ENCODE data around the gene HLF.

The HLF gene

GRCh38 chr17:55254375-55254774 is 10.4 kb upstream of the HLF start:
- no peak for DNase-seq (ENCODE audit: low read depth in 2 of 2)

GRCh38 chr17:55258578-55259135 is 6.1 kb upstream of the HLF start:
- DNase-seq (ENCODE audit: low read depth in 2 of 2), result no peak

- no peak for DNase-seq (ENCODE audit: low read depth in 2 of 2)
Measured at GRCh38 chr17:55259684-55260111, 5.1 kb upstream of the HLF start.

DNA sequence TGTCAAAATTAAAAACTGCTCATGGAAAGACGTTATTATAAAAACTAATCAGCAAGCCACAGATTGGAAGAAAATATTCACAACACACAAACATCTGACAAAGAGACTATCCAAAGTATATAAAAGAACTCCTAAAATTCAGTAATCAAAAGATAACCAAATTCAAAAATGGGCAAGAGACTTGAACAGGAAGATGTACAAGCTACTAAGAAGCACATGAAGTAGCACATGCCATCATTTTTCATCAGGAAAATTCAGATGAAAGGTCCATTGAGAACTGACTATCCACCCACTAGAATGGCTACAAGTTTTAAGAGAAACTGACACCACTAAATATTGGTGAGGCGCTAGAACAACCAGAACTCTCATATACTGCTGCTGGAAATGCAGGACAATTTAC is 3.4 kb upstream of the HLF start:
- DNase-seq (ENCODE audit: low read depth in 2 of 2), result no peak

DNA sequence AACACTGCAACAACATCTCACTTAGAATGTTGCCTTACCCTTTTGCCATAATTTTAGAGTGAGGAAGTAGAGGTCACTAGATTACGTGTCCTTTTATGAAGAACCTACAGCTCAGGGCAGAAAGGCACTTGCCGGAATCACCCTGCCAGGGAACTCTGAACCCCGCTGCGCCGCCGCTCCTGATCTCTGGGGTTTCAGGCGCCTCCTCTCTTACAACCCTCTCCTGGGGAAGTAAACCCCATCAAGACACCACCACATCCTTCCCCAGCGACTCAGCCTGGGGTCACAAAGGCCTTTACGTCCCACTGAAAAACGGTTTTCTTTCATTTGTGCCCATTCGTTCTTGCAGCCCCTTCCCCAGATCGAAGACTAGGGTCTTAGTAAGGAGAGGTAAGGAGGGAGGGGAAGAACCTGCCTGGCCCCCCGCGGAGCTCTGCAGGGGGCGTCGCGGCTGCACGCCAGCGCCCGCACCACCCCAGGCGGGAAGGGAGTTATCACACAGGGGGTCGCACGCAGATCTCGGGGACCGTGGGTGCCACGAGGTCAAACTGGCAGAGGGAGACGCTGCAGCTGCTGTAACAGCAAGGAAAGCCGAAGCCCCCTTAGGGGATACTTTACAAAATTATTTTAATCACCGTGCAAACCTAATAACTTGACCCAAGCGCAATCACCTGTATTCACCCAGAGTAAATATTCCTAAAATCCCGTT is 1.0 kb upstream of the HLF start:
- no peak for DNase-seq (ENCODE audit: low read depth in 2 of 2)

- DNase-seq (ENCODE audit: low read depth in 2 of 2), result no peak
Measured at GRCh38 chr17:55264278-55264644, 499 bp upstream of the HLF start.

- DNase-seq (ENCODE audit: low read depth in 2 of 2), result no peak
Measured at GRCh38 chr17:55265311-55266021, 706 bp downstream of the HLF start.

- no peak for DNase-seq (ENCODE audit: low read depth in 2 of 2)
Measured at GRCh38 chr17:55266051-55266957, 1.5 kb downstream of the HLF start.

DNA sequence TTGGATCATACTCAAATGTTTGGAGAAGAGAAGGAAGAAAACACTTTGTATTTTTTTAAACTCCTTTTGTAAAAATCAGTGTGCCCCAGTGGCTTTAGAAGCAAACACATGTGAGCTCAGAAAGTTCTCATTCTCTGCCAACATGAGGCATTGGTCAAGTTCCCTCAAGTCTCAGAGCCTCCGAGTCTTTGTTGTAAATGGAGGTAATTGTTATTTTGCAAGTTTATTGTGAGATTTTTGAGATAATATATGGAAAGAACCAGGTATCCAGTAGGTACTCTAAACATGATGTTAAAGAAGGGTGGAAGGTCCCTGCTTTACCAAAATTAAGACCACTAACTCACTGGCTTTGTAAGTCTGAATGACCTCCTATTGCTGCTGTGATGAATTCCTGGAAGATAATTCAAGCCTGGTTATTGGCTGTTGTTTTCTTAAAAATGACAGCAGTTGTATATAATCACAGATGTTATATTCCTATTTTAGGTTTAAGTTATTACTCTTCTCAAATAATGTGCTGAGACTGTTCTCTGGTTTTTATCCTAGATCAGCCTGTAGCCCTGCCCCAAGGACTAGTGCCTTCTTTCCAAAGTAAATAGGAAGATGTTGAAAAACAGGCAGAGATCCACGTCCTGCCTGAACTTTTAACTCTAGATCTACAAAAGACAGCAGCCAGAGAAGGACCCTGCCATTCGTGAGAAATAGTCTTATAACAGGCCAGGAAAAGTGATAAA is 2.4 kb downstream of the HLF start:
- no peak for DNase-seq (ENCODE audit: low read depth in 2 of 2)

DNA sequence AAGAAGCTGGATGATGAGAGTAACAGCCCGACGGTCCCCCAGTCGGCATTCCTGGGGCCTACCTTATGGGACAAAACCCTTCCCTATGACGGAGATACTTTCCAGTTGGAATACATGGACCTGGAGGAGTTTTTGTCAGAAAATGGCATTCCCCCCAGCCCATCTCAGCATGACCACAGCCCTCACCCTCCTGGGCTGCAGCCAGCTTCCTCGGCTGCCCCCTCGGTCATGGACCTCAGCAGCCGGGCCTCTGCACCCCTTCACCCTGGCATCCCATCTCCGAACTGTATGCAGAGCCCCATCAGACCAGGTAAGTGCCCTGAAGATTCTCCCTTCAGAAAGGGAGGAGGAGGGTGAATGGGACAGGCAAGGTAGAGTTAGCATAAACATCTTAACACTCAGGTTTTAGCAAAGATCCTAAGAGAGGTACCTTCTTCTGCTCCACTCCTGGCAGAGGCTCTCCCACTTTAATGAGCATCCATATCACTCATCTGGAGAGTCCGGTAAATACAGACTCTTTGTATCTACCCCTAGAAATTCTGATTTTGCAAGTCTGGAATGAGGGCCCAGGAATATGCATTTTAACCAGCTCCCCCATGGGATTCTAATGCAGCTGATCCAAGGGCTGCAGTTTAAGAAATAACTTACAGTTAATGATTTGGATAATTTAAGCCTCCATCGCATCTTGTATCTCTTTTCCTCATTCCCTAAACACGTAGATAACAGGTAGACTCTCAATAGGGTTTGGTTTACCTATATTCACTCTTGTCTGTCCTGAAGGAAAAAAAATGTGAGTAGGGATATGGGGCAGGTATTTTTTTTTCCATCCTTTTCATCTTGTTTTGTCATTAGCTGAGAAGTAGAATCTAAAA is 3.3 kb downstream of the HLF start:
- DNase-seq (ENCODE audit: low read depth in 2 of 2), result no peak

- DNase-seq (ENCODE audit: low read depth in 2 of 2), result no peak
Measured at GRCh38 chr17:55268649-55269480, 4.1 kb downstream of the HLF start.

- no peak for DNase-seq (ENCODE audit: low read depth in 2 of 2)
Measured at GRCh38 chr17:55269894-55270293, 5.1 kb downstream of the HLF start.

- DNase-seq (ENCODE audit: low read depth in 2 of 2), result no peak
Measured at GRCh38 chr17:55271223-55271571, 6.4 kb downstream of the HLF start.

DNA sequence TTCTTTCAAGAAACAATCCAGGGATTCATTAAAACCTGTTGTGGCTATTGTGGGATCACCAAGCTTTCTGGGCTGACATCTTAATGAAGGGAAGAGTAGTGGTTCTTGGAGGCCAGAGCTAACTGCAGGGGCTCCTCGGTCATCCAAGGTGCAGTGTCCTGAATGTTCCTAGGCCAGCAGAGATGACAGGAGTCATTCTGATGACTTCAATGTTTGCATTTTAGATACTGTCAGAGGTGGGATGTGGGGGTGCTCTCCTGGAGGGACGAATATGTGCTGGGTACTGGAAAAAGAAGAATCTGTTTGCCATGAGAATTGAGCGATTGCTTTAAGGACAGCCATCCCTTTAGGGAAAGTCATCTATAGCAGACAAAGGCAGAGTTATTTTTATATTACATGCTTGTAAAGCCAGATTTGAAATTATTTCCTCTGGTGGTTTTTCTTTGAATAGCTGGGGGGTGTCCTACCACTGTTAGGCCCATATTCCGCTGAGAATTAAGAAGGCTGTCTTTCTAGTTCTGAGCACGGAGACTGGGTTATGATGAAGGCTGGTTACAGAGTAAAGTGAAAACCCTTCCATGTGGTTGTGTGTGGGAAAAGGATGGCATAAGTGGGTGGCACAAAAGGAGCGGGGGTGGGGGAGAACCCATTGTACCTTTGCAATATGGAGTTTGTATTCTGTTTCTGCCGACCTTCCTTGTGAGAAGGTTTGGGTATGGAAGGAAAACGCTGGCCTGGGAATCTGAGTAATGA is 7.4 kb downstream of the HLF start:
- DNase-seq (ENCODE audit: low read depth in 2 of 2), result no peak

- DNase-seq (ENCODE audit: low read depth in 2 of 2), result no peak
Measured at GRCh38 chr17:55272711-55273578, 8.2 kb downstream of the HLF start.

DNA sequence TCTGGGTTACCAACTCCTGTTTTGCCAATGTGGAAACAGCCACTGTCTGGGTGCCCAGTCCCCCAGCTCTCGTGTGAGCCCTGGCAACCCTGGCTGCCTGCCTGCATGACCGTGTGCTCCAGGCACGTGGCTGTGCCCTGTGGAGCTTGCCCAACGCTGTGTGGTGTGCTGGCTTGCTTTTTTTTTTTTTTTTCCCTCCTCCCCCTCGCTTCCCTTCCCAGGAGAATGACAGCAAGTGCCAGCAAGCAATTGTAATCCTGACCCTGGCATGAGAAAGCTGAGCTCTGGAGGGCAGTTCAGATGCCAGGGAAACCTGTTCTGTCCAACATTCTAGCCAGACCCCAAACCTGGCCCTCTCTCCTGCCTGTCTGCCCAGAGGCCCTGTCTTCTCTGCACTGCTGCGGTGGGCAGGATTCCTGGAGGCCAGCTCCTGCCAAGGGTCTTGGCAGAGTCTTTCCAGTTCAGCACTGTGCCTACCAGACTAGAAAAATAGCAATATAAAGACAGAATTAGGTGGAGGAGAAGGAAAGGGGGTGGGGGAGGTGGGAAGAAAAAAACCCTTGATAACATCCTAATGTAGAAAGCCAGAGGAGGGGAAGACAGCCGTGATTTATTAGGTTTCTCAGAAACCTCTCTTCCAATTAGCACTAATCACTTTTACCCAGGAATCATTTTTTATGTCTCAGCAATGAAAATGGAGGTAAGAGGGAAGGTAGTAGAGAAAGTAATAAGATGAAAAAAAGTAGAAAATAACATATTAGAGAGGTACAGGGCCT is 9.0 kb downstream of the HLF start:
- DNase-seq (ENCODE audit: low read depth in 2 of 2), result no peak
